GDM1 (cell line): Measurements from ENCODE around the gene KRTAP4-8.
"Not testable (repeated sequence)": the region's sequence is repeated elsewhere in the genome, so short reads cannot be mapped to it uniquely, and the experiment has no call there.

Experiments used
- DNase-seq: peaks from one replicate; lab custom pipeline; 2025; lab: John Stamatoyannopoulos, UW

KRTAP4-8 gene

DNA sequence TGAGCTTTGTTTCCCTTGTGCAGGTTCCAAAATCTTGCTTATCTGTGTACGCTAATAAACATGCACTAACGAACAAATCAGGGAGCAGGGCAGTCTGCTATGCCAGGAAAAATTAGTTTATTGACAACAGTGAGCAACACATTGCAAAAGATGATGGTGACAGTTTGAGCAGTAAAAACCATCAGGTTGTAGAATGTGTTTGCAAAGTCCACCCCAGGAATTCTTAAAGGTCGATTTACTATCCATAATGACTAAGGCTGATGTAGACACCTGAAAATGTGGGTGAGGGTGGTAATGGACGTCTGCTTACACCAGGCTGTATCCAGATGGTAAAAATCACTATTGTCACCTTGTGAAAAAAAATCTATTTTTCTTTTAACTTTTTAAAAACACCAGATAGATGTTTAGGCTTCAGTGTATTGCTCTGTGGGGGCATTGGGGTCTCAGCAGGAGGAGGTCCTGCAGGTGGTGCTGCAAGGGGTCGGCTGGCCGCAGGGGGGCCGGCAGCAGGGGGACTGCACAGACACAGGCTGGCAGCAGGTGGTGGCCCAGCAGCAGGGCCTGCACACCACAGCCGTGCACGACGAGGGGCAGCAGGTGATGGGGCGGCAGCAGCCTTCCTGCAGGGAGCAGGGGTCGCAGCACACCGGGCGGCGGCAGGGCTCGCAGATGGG lies 32.8 kb downstream of the KRTAP4-8 start:
- DNase-seq = not testable (repeated sequence)

DNA sequence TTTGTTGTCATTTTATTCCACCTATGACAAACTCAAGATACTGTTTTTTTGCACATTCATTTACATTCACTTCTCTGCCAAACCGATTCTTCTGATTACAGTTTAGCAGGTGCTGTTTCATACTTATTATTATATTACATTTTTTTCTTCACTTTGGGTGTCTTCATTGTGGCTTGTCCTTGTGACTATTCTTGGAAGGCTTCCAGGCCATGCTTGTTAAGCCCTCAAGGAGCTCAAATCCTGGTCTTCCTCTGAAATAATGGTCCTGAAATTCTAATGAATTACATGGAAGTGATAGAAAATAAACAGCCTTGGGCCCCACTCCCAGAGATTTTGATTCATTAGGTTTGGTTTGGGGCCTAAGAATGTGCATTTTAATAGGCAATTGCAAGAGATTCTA lies 33.6 kb downstream of the KRTAP4-8 start:
- no peak for DNase-seq

DNA sequence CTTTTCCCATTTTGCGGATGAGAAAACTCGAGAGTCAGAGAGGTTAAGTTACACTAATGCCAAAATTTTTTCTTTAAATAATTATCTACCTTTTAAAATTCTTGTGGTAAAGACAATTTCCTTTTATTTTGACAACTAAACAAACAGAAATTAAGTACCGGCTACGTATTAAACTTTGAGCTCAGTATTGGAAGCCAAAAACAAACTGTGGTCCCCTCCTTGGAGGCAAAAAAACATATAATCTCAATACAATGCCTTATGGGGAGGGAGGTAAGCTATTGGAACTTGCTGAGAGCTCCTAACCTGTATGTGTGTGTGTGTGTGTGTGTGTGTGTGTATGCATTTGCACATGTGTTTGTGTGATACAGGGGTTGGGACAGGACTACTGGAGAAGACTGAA lies 34.5 kb downstream of the KRTAP4-8 start:
- no peak for DNase-seq

DNA sequence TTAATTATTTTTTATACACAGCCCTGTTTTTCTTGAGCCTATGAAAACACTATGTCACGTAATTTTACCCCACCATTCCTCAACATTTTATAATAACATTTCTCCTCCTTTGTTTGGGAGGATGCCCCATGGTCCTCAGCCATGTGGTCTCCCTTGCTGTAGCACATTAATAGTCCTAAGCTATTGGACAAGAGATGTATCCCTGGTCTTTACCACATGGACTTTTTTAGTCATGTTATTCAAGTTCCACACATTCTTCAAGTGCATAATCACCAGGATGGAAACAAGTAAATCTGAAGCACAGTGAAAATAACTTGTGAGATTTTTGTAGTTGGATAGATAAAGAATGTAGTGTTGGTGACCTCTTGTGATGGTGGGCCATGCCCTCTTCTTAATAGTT lies 36.0 kb downstream of the KRTAP4-8 start:
- DNase-seq = no peak

DNA sequence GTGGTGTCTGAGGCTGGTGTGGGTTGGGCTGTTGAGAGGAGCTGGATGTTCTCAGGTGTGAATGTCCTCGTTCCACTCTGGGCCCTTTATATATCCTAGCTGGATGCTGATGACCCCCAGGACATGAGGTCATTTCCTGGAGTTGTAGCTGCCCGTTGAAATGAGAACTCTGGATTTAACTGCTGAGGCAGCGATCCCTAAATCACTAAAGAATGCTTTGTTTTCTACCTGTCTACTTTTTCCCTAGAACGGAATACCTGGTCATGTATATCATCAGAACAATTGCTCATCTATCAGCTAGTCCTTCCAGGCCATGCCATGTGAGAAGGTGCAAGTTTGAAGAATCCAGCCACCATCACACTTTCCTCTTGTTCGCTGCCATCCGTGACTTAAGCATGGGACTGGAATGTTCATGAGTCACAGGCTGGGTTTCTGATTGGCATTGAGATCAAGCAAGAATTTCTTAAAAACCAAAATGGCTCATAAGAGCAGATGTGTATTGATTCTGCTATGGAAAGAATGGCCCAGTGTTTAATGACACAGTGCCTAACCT lies 37.8 kb downstream of the KRTAP4-8 start, which contains the start of gene KRTAP2-3:
KRTAP2-3 (minus strand) TSS at position 63 of the 553 bp plus-strand sequence. CDS start 64 bp downstream, outside the sequence.
- no peak for DNase-seq

DNA sequence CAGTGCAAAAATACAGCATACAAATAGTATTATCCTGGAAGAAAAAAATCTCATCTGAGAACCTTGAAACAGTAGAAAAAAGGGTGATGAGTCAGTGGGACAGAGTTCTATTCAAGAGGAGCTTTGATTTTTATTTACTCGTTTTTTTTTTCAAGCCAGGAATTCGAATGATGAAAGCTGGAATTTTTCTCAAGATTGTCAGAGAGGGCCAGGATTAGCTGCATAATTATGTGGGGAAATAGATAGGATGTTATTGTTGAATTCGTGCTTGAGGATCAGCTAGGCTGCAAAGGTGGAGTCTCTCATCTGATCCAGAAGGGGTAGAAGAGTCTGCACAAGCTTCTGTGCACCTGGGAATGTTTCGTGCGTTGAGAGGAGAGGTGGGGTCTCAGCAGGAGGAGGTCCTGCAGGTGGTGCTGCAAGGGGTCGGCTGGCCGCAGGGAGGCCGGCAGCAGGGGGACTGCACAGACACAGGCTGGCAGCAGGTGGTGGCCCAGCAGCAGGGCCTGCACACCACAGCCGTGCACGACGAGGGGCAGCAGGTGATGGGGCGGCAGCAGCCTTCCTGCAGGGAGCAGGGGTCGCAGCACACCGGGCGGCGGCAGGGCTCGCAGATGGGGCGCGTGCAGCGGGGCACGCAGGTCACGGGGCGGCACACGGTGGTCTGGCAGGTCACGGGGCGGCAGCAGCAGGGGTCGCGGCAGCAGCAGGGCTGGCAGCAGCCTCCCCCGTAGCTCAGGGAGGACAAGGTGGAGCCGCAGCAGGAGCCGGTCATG lies 38.5 kb downstream of the KRTAP4-8 start:
- not testable (repeated sequence) for DNase-seq

DNA sequence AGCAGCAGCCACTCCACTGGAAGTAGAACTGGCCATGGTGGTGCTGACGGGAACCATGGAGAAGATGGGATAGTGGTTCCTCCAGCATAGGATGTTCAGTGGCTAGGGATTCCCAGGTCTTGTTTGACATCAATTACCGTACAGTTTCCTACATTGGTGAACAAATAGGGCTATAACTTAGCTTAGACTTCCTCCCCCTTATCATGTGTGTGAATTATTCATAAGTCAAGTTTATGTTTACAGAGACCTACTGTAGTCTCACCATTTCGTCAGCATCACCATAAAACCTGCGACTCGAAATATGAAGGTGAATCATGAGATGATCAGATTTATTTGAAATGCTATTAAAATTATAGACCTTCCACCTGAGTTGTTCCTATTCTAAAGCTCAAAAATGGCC lies 39.2 kb downstream of the KRTAP4-8 start:
- no peak for DNase-seq

DNA sequence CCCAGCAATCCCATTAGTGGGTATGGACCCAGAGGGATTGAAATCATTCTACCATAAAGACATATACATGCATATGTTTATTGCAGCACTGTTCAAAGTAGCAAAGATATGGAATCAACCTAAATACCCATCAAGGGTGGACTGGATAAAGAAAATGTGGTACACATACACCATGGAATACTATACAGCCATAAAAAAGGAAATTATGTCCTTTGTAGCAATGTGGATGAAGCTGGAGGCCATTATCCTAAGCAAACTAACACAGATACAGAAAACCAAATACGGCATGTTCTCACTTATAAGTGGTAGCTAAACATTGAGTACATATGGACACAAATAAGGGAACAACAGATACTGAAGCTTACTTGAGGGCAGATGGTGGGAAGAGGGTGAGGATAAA lies 40.4 kb downstream of the KRTAP4-8 start:
- DNase-seq = no peak

DNA sequence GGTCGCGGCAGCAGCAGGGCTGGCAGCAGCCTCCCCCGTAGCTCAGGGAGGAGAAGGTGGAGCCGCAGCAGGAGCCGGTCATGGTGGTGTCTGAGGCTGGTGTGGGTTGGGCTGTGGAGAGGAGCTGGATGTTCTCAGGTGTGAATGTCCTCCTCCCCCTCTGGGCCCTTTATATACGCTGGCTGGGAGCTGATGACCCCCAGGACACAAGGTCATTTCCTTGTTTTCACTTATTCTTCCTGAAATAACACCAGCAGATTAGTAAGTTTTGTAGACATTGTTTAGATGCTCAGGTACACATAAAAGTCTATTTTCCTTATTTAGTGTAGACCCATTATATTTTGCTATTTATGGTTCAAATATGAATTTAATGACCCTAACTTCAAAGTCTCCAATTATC lies 42.8 kb downstream of the KRTAP4-8 start, which contains the start of gene KRTAP2-2:
KRTAP2-2 (minus strand) TSS at position 101 of the 400 bp plus-strand sequence; CDS start at position 82, 19 bp downstream.
- not testable (repeated sequence) for DNase-seq

DNA sequence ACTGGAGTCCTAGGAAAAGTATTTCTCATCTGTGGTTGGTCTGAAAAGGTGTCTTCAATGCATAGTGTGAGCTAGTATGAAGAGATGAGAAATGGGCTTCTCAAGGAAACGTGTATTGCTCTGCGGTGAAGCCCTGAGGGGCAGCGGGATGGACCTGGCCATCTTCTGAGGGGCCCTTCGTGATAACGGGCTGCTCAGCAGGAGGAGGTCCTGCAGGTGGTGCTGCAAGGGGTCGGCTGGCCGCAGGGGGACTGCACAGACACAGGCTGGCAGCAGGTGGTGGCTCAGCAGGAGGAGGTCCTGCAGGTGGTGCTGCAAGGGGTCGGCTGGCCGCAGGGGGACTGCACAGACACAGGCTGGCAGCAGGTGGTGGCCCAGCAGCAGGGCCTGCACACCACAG lies 43.4 kb downstream of the KRTAP4-8 start:
- DNase-seq = not testable (repeated sequence)

DNA sequence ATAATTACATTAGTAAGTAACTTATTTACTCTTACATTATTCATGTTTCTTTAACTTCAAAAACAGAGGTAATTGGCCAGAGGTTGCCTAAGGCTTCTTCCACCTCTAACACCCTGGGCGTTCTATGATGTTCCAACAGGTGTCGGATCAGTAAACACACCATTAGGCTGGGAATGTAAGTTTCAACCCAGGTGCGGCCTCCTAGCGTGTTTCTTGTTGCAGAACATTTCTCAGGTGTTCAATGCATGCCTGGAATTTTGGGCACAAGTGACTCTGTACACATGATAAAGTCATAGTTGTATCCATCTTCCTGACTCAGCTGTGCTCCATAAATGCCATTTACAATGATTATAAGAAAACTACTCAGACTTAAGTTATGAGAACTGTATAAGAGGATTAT lies 43.9 kb downstream of the KRTAP4-8 start:
- no peak for DNase-seq

DNA sequence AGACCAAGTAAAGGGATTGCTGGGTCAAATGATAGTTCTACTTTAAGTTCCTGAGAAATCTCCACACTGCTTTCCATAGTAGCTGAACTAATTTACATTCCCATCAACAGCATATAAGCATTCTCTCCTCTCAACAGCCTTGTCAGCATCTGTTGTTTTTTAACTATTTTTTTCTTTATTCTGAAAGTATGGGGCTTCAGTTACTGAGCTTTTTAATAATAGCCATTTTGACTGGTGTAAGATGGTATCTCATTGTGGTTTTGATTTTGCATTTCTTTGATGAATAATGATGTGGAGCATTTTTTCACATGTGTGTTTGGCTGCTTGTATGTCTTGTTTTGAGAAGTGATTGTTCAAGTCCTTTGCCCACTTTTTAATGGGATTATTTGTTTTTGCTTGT lies 45.4 kb downstream of the KRTAP4-8 start:
- no peak for DNase-seq

DNA sequence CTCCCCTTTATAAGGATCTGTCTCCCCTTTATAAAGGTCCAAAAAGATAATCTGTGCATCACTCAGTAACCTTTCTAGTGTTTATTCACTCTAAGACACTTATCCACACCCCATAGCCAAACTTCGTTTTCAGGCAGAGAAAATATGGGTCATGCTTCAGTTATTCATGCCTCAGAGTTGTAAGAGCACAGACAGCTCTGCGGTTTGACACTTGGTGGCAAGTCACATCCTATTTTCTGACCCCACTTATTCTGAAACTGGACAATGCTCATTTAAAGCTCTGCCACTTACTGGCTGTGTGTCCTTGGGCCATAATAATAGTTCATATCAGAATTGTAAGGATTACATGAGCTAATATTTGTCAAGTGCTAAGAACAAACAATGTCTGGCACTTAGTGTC lies 48.8 kb downstream of the KRTAP4-8 start:
- no peak for DNase-seq

DNA sequence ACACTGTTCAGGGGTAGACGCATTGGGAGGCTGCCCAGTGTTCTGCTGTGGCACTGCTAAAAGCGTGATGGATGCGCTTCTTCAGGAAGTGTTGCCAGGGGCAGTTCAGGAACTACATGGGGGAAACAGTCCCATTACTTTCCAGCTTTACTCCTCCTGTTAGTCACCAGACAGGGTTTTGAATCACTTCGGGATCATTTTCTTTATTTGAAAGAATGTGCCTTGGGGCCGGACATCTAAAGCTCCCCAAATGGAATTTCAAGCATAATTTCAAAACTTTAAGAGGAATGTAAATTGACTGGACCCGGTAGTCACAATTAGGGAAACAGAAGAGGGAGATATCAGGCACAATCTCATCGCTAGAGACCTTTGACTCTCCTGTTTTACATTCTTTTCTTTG lies 49.5 kb downstream of the KRTAP4-8 start:
- DNase-seq = no peak
